Measurements from ENCODE around the gene CAPN10.

DNA sequence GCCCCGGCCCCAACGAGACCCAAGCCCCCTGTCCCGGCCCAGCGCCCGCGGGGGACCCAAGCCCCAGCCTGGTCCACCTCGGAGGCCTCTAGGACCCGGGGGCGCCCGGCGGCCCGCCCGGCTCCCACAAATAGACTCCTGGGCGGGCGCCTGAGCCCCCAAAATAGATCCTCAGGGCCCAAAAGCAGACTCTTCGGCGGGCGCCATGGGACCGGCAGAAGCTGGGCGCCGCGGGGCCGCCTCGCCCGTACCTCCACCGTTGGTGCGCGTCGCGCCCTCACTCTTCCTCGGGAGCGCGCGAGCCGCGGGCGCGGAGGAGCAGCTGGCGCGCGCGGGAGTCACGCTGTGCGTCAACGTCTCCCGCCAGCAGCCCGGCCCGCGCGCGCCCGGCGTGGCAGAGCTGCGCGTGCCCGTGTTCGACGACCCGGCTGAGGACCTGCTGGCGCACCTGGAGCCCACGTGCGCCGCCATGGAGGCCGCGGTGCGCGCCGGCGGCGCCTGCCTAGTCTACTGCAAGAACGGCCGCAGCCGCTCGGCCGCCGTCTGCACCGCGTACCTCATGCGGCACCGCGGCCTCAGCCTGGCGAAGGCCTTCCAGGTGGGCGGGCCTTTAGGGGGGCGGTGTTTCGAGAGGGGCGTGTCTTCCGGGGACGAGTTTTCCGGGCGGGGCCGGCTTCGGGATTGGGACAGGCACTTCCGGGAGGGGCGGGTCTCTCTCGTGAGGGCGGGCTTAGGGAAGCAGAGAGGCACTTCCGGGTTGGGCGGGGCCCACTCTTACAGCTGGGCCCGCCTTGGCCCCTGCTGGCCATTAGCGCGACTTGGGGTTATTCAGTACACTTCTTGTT, 25.8 kb upstream of the CAPN10 start:
- TF ChIP-seq, protein P1, sequence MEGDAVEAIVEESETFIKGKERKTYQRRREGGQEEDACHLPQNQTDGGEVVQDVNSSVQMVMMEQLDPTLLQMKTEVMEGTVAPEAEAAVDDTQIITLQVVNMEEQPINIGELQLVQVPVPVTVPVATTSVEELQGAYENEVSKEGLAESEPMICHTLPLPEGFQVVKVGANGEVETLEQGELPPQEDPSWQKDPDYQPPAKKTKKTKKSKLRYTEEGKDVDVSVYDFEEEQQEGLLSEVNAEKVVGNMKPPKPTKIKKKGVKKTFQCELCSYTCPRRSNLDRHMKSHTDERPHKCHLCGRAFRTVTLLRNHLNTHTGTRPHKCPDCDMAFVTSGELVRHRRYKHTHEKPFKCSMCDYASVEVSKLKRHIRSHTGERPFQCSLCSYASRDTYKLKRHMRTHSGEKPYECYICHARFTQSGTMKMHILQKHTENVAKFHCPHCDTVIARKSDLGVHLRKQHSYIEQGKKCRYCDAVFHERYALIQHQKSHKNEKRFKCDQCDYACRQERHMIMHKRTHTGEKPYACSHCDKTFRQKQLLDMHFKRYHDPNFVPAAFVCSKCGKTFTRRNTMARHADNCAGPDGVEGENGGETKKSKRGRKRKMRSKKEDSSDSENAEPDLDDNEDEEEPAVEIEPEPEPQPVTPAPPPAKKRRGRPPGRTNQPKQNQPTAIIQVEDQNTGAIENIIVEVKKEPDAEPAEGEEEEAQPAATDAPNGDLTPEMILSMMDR (IDR thresholded peaks at IDR 0.05; ENCODE audit: poor library complexity): no peak
- TF ChIP-seq EZH2phosphoT487 (IDR thresholded peaks at IDR 0.05; ENCODE audit: low read depth, severe bottlenecking, unreplicated experiment) (no peak), EZH2 (IDR thresholded peaks at IDR 0.05; ENCODE audit: borderline replicate concordance) (no peak)
